Neural crest cell (in vitro differentiated cells): ENCODE results near the gene RUSC2. TPM values are rescaled to one million over a fixed set of nuclear protein-coding genes. Genes with fewer than 3 reads are reported as not detected.
"Not testable (repeated sequence)": the region's sequence is repeated elsewhere in the genome, so short reads cannot be mapped to it uniquely, and the experiment has no call there.

Source experiments
- DNase-seq: peaks from one replicate; pipeline ENCODE4 v3.0.0; 2021; ENCODE audit warnings: low read depth, mixed read lengths, low spot score
- H3K27ac Mint-ChIP-seq: one replicate; pipeline ENCODE4 v1.8.0; 2021; ENCODE audit warnings: mild to moderate bottlenecking, mixed read lengths; ENCODE audit not compliant: unreplicated experiment
- H3K27me3 Mint-ChIP-seq: 2 replicates; pipeline ENCODE4 v1.8.0; 2021; ENCODE audit warnings: low read depth, mild to moderate bottlenecking, mixed read lengths
- H3K36me3 Mint-ChIP-seq: 2 replicates; pipeline ENCODE4 v1.8.0; 2021; ENCODE audit warnings: low read depth, mild to moderate bottlenecking, mixed read lengths
- H3K4me1 Mint-ChIP-seq: 2 replicates; pipeline ENCODE4 v1.8.0; 2021; ENCODE audit warnings: mixed read lengths
- H3K4me3 Mint-ChIP-seq: one replicate; pipeline ENCODE4 v1.8.0; 2021; ENCODE audit warnings: mild to moderate bottlenecking, mixed read lengths
- H3K9me3 Mint-ChIP-seq: 2 replicates; pipeline ENCODE4 v1.8.0; 2021; ENCODE audit warnings: mixed read lengths
- total RNA-seq: library from RNA; stranded (reverse); gene quantifications from 2 replicates; pipeline ENCODE4 v1.2.1, GENCODE V29; 2021
- TF ChIP-seq, protein P1 (sequence below): fragments of 200-600 bp; sonication (generic); conservative IDR thresholded peaks from 2 replicates; pipeline ENCODE4 v1.5.0; 2021; ENCODE audit warnings: antibody characterized with exemption, mild to moderate bottlenecking

Gene RUSC2
- total RNA-seq, 1 donor from 2014 or later: 20.1 TPM

DNA sequence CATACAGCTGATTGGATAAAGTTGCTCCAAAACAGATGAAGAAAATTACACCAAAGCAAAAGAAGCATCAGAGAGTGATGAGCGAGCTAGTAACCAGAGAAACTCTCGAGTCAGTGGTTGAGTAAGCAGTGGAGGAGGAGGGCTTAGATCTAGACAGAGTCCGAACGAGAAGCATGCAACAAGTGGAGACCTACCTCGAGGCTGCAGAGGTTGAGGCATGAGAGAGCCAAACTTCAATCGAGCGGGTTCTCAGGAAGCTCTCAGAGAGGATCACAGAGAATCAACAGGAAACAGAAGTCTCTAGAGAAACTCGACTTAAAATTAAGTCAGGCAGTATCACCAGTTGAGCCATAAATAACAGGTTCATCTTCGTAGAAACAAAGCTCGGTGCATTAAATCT, 6.1 kb downstream of the RUSC2 start:
- peaks cover 1% of the 10 kb centered on the region for H3K27me3 Mint-ChIP-seq
- H3K27ac Mint-ChIP-seq: no peak overlapping the region
- H3K4me3 Mint-ChIP-seq: no peak overlapping the region
- H3K36me3 Mint-ChIP-seq: peaks cover 5% of the 10 kb centered on the region
- TF ChIP-seq, protein P1, sequence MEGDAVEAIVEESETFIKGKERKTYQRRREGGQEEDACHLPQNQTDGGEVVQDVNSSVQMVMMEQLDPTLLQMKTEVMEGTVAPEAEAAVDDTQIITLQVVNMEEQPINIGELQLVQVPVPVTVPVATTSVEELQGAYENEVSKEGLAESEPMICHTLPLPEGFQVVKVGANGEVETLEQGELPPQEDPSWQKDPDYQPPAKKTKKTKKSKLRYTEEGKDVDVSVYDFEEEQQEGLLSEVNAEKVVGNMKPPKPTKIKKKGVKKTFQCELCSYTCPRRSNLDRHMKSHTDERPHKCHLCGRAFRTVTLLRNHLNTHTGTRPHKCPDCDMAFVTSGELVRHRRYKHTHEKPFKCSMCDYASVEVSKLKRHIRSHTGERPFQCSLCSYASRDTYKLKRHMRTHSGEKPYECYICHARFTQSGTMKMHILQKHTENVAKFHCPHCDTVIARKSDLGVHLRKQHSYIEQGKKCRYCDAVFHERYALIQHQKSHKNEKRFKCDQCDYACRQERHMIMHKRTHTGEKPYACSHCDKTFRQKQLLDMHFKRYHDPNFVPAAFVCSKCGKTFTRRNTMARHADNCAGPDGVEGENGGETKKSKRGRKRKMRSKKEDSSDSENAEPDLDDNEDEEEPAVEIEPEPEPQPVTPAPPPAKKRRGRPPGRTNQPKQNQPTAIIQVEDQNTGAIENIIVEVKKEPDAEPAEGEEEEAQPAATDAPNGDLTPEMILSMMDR: no peak
- H3K4me1 Mint-ChIP-seq: peaks cover 6% of the 10 kb centered on the region
- H3K9me3 Mint-ChIP-seq: peaks cover 10% of the 10 kb centered on the region
- no peak for DNase-seq

DNA sequence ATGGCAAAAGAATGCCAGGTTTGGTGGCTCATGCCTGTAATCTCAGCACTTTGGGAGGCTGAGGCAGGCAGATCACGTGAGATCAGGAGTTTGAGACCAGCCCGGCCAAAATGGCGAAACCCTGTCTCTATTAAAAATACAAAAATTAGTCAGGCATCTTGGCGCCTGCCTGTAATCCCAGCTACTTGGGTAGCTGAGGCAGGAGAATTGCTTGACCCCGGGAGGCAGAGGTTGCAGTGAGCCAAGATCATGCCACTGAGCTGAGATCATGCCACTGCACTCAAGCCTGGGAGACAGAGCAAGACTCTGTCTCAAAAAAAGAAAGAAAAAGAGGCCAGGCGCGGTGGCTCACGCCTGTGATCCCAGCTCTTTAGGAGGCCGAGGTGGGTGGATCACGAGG, 8.3 kb downstream of the RUSC2 start:
- H3K36me3 Mint-ChIP-seq, H3K27me3 Mint-ChIP-seq, DNase-seq, H3K4me1 Mint-ChIP-seq, H3K4me3 Mint-ChIP-seq, H3K27ac Mint-ChIP-seq, H3K9me3 Mint-ChIP-seq: not testable (repeated sequence)

DNA sequence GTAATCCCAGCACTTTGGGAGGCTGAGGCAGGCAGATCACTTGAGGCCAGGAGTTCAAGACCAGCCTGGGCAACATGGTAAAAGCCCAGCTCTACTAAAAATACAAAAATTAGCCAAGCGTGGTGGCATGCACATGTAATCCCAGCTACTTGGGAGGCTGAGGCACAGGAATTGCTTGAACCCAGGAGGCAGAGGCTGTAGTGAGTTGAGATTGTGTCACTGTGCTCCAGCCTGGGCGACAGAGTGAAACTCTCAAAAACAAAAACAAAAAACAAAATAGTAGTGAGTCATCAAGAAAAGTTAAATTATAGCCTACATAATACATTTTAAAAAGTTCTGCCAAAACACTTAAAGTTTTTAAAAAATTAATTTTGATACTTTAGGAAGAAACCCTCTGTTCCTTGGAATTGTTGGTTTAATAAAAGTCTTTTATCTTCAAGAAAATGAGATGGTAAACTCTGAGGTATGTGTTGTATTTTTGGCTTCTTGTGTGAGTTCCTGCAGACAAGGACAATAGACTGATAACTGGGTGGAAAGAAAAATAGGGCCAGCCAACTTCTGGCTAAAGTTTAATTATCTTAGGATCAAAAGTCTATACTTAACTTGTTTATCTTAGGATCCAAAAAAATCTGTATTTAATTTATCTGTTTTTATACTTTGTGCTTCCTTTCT, 9.3 kb downstream of the RUSC2 start:
- no peak for DNase-seq
- Mint-ChIP-seq H3K36me3 (peaks cover 8% of the 10 kb centered on the region), H3K4me3 (no peak overlapping the region), H3K9me3 (peaks cover 10% of the 10 kb centered on the region), H3K4me1 (no peaks in the 10 kb centered on the region), H3K27ac (no peak overlapping the region), H3K27me3 (no peaks in the 10 kb centered on the region)
- TF ChIP-seq, protein P1: no peak

DNA sequence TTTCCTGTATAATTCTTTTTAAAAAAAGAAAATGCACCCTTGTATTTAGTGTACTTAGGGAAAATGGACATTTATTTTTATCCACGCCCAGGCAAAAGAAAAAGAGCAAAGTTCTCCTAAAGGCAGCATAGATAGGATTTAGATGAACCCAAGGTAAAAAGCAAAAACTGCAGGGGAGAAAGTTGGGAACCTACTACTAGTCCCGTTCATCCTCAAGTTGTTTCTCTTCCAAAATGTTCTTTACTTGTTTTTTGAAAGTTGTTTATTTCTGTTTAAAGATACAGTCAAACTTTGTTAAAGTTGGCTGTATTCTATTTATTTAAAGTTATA, 9.8 kb downstream of the RUSC2 start:
- no peaks in the 10 kb centered on the region for H3K27me3 Mint-ChIP-seq
- no peak for DNase-seq
- no peak overlapping the region for H3K4me3 Mint-ChIP-seq
- TF ChIP-seq, protein P1: no peak
- no peaks in the 10 kb centered on the region for H3K4me1 Mint-ChIP-seq
- H3K36me3 Mint-ChIP-seq: peaks cover 8% of the 10 kb centered on the region
- no peak overlapping the region for H3K27ac Mint-ChIP-seq
- H3K9me3 Mint-ChIP-seq: peaks cover 10% of the 10 kb centered on the region

DNA sequence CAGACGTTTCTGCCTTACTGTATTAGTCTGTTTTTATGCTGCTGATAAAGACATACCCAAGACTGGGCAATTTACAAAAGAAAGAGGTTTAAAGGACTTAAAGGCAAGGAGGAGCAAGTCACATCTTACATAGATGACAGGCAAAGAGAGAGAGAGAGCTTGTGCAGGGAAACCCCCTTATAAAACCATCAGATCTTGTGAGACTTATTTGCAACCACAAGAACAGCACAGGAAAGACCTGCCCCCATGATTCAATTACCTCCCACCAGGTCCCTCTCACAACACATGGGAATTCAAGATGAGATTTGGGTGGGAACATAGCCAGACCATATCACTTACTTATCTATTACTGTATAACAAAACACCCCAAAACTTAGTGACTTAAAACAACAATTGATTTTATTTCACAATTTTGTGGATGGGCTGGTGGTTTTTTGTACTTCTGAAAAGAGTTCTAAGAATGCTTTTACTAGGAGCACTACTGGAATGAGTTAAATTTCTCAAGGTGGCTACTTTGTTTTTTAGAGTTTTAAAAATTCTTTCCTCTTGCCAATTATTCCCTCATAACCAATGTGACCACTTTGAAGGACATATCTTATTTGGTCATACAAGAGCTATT, 10.3 kb downstream of the RUSC2 start:
- H3K4me1 Mint-ChIP-seq: no peaks in the 10 kb centered on the region
- no peak overlapping the region for H3K4me3 Mint-ChIP-seq
- no peaks in the 10 kb centered on the region for H3K27me3 Mint-ChIP-seq
- H3K9me3 Mint-ChIP-seq: peaks cover 8% of the 10 kb centered on the region
- no peak overlapping the region for H3K27ac Mint-ChIP-seq
- no peak for DNase-seq
- TF ChIP-seq, protein P1: no peak
- peaks cover 8% of the 10 kb centered on the region for H3K36me3 Mint-ChIP-seq

DNA sequence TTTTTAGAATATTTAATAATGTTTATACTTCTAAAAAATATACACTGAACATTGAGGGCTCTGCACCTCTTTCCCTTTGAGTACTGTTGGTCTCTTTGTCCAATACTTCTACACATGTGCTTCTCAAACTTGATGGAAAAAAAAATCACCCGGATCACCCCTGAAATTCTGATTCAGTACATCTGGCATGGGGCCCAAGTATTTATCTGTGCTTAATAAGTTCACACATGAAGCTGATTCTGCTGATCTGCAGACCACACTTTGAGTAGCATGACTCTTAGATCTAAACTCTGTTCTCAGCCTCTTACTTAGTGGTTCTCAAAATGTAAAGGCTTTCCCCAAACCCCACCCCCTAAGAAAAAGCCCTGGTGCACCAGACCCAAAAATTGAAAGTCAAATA, 12.0 kb downstream of the RUSC2 start:
- H3K36me3 Mint-ChIP-seq: peaks cover 5% of the 10 kb centered on the region
- H3K27me3 Mint-ChIP-seq: no peaks in the 10 kb centered on the region
- no peak overlapping the region for H3K27ac Mint-ChIP-seq
- no peak for DNase-seq
- no peak overlapping the region for H3K4me3 Mint-ChIP-seq
- H3K9me3 Mint-ChIP-seq: peaks cover 5% of the 10 kb centered on the region
- no peaks in the 10 kb centered on the region for H3K4me1 Mint-ChIP-seq
- TF ChIP-seq, protein P1: no peak
